HG03354 (cell line): ENCODE data around the gene P3H2.
"Not testable (repeated sequence)": the region's sequence is repeated elsewhere in the genome, so short reads cannot be mapped to it uniquely, and the experiment has no call there.

Experiments used
- ATAC-seq: cut with Tn5 transposase; IDR thresholded peaks from one replicate; pipeline ENCODE4 v1.9.1; 2021; ENCODE audit warnings: mild to moderate bottlenecking; ENCODE audit not compliant: unreplicated experiment, poor library complexity, severe bottlenecking

P3H2 gene

GRCh38 chr3:189961522-189962161 lies 159.1 kb downstream of the P3H2 start:
- ATAC-seq, result peak; percentile 87

- not testable (repeated sequence) for ATAC-seq
These were observed 159.6 kb downstream of the P3H2 start for GRCh38 chr3:189961086-189961485.

- no peak for ATAC-seq
These were observed 165.7 kb downstream of the P3H2 start for GRCh38 chr3:189954733-189955665.

- ATAC-seq, result no peak
These were observed 167.1 kb downstream of the P3H2 start for GRCh38 chr3:189953551-189953950.

GRCh38 chr3:189952272-189952671 lies 168.4 kb downstream of the P3H2 start:
- no peak for ATAC-seq

- no peak for ATAC-seq
These were observed 170.4 kb downstream of the P3H2 start for GRCh38 chr3:189950258-189950657.

- ATAC-seq, result no peak
These were observed 171.1 kb downstream of the P3H2 start for GRCh38 chr3:189949580-189949979.

GRCh38 chr3:189948724-189949045 lies 172.0 kb downstream of the P3H2 start:
- no peak for ATAC-seq

- no peak for ATAC-seq
These were observed 172.6 kb downstream of the P3H2 start for GRCh38 chr3:189947948-189948723.

GRCh38 chr3:189947068-189947467 lies 173.6 kb downstream of the P3H2 start:
- ATAC-seq, result no peak

- no peak for ATAC-seq
These were observed 174.6 kb downstream of the P3H2 start for GRCh38 chr3:189945935-189946709.

- ATAC-seq, result no peak
These were observed 176.2 kb downstream of the P3H2 start for GRCh38 chr3:189944285-189945145.

GRCh38 chr3:189942948-189943347 lies 177.7 kb downstream of the P3H2 start:
- no peak for ATAC-seq

GRCh38 chr3:189941679-189942078 lies 179.0 kb downstream of the P3H2 start:
- no peak for ATAC-seq

GRCh38 chr3:189941125-189941524 lies 179.6 kb downstream of the P3H2 start:
- no peak for ATAC-seq

- ATAC-seq, result no peak
These were observed 183.2 kb downstream of the P3H2 start for GRCh38 chr3:189937302-189938127.

GRCh38 chr3:189936201-189936945 lies 184.3 kb downstream of the P3H2 start:
- no peak for ATAC-seq
